ENCODE results near the gene NRTN. TPM values are rescaled to one million over a fixed set of nuclear protein-coding genes. Genes with fewer than 3 reads are reported as not detected.

NRTN gene
- total RNA-seq, 5 donors from 2014 or later (not counting 1 experiment from before 2014, with no cell fraction given) = 0.59 to 2.0 (median 1.6) TPM; not detected in 2

- Histone ChIP-seq H3K27me3 (replicated peaks in 1 of 2; ENCODE audit: control insufficient read depth in 2 of 2, extremely low read depth in 1 of 2, insufficient read depth in 2 of 2, low read length in 1 of 2) (peaks cover 0 to 16% of the 10 kb centered on the region in 2 experiments), H3K4me3 (ENCODE audit: control insufficient read depth in 1 of 2, extremely low read depth in 1 of 2, low read length in 1 of 2) (no peak overlapping the region), H3K27ac (ENCODE audit: low read length) (no peak overlapping the region), H3K36me3 (ENCODE audit: control insufficient read depth in 2 of 2, extremely low read depth in 1 of 2, insufficient read depth in 1 of 2, low read length in 1 of 2) (no peaks in the 10 kb centered on the region), H3K4me1 (ENCODE audit: control insufficient read depth in 1 of 2, extremely low read depth in 1 of 2, insufficient read depth in 2 of 2, low read length in 2 of 2) (peaks cover 3 to 15% of the 10 kb centered on the region in 2 experiments), H3K9me3 (no peaks in the 10 kb centered on the region)
- Mint-ChIP-seq H3K27me3 (no peaks in the 10 kb centered on the region), H3K4me3 (no peak overlapping the region), H3K9me3 (no peaks in the 10 kb centered on the region), H3K36me3 (no peaks in the 10 kb centered on the region), H3K4me1 (peaks cover 5 to 12% (median 6%) of the 10 kb centered on the region in 3 donors), H3K27ac (no peak overlapping the region)
- 92% methylated on average over 6 of the region's 9 CpGs for WGBS (ENCODE audit: insufficient coverage)
- ChIA-PET POLR2A (no interaction called here), CTCF (interaction anchor here in 1 of 2 donors (0.6 kb wide), 2 partner anchors 27 to 528 kb away, joined by 3 to 4 read pairs; no protein-coding TSS in a partner anchor)
- ATAC-seq (replicated peaks in 1 of 4) (no peak), DNase-seq (no peak)
Observed at GRCh38 chr19:5809053-5809452, 4.2 kb downstream of the NRTN start.

GRCh38 chr19:5809469-5809868 lies 4.6 kb downstream of the NRTN start:
- CTCF ChIA-PET = interaction anchor here in 1 of 2 donors (0.6 kb wide), 2 partner anchors 27 to 527 kb away, joined by 3 to 4 read pairs; no protein-coding TSS in a partner anchor

GRCh38 chr19:5811117-5811516 lies 6.2 kb downstream of the NRTN start:
- no peak overlapping the region for H3K4me3 Mint-ChIP-seq
- ChIA-PET POLR2A (no interaction called here), CTCF (interaction anchor here in 1 of 2 donors (1.0 kb wide), 1 partner anchor 17 kb away, joined by 3 read pairs; no protein-coding TSS in a partner anchor)
- no peaks in the 10 kb centered on the region for H3K36me3 Mint-ChIP-seq
- 92% methylated on average over 4 of the region's 4 CpGs for WGBS (ENCODE audit: insufficient coverage)
- DNase-seq = no peak
- H3K4me1 Mint-ChIP-seq = peaks cover 0 to 6% (median 0%) of the 10 kb centered on the region in 3 donors
- Histone ChIP-seq H3K9me3 (no peaks in the 10 kb centered on the region), H3K4me3 (ENCODE audit: control insufficient read depth in 1 of 2, extremely low read depth in 1 of 2, low read length in 1 of 2) (no peak overlapping the region), H3K4me1 (ENCODE audit: control insufficient read depth in 1 of 2, extremely low read depth in 1 of 2, insufficient read depth in 2 of 2, low read length in 2 of 2) (no peaks in the 10 kb centered on the region), H3K27ac (ENCODE audit: low read length) (no peak overlapping the region), H3K36me3 (ENCODE audit: control insufficient read depth in 2 of 2, extremely low read depth in 1 of 2, insufficient read depth in 1 of 2, low read length in 1 of 2) (no peaks in the 10 kb centered on the region), H3K27me3 (replicated peaks in 1 of 2; ENCODE audit: control insufficient read depth in 2 of 2, extremely low read depth in 1 of 2, insufficient read depth in 2 of 2, low read length in 1 of 2) (peaks cover 0 to 7% of the 10 kb centered on the region in 2 experiments)
- no peaks in the 10 kb centered on the region for H3K27me3 Mint-ChIP-seq
- H3K9me3 Mint-ChIP-seq = no peaks in the 10 kb centered on the region
- H3K27ac Mint-ChIP-seq = no peak overlapping the region
- ATAC-seq (replicated peaks in 1 of 4) = no peak

More at GRCh38 chr19:5809469-5809868, 4.6 kb downstream of the NRTN start:
- Histone ChIP-seq H3K4me3 (ENCODE audit: control insufficient read depth in 1 of 2, extremely low read depth in 1 of 2, low read length in 1 of 2) (no peak overlapping the region), H3K27me3 (replicated peaks in 1 of 2; ENCODE audit: control insufficient read depth in 2 of 2, extremely low read depth in 1 of 2, insufficient read depth in 2 of 2, low read length in 1 of 2) (peaks cover 0 to 13% of the 10 kb centered on the region in 2 experiments), H3K27ac (ENCODE audit: low read length) (no peak overlapping the region), H3K4me1 (ENCODE audit: control insufficient read depth in 1 of 2, extremely low read depth in 1 of 2, insufficient read depth in 2 of 2, low read length in 2 of 2) (peaks cover under 1 to 10% of the 10 kb centered on the region in 2 experiments), H3K36me3 (ENCODE audit: control insufficient read depth in 2 of 2, extremely low read depth in 1 of 2, insufficient read depth in 1 of 2, low read length in 1 of 2) (no peaks in the 10 kb centered on the region), H3K9me3 (no peaks in the 10 kb centered on the region)
- Mint-ChIP-seq H3K9me3 (no peaks in the 10 kb centered on the region), H3K27ac (no peak overlapping the region), H3K36me3 (no peaks in the 10 kb centered on the region), H3K27me3 (no peaks in the 10 kb centered on the region), H3K4me1 (peaks cover under 1 to 8% (median 2%) of the 10 kb centered on the region in 3 donors), H3K4me3 (no peak overlapping the region)
- ATAC-seq (replicated peaks in 1 of 4) (no peak), DNase-seq (no peak)
- WGBS (ENCODE audit: insufficient coverage) = 84% methylated on average over 6 of the region's 10 CpGs
- POLR2A ChIA-PET = no interaction called here

GRCh38 chr19:5814123-5814851 lies 9.4 kb downstream of the NRTN start:
- H3K27ac ChIP-seq (ENCODE audit: low read length) = no peak overlapping the region
- no peak overlapping the region for H3K4me3 ChIP-seq (ENCODE audit: control insufficient read depth in 1 of 2, extremely low read depth in 1 of 2, low read length in 1 of 2)
- POLR2A ChIA-PET = no interaction called here
- Mint-ChIP-seq H3K27me3 (peaks cover 1 to 8% of the 10 kb centered on the region in 2 donors), H3K36me3 (no peaks in the 10 kb centered on the region), H3K27ac (no peak overlapping the region), H3K4me1 (no peaks in the 10 kb centered on the region), H3K9me3 (no peaks in the 10 kb centered on the region), H3K4me3 (no peak overlapping the region)
- H3K9me3 ChIP-seq = no peaks in the 10 kb centered on the region
- WGBS (ENCODE audit: insufficient coverage) = 74% methylated on average over 5 of the region's 9 CpGs
- no peak for DNase-seq
- no peaks in the 10 kb centered on the region for H3K4me1 ChIP-seq (ENCODE audit: control insufficient read depth in 1 of 2, extremely low read depth in 1 of 2, insufficient read depth in 2 of 2, low read length in 2 of 2)
- H3K36me3 ChIP-seq (ENCODE audit: control insufficient read depth in 2 of 2, extremely low read depth in 1 of 2, insufficient read depth in 1 of 2, low read length in 1 of 2) = no peaks in the 10 kb centered on the region
- no peak for ATAC-seq (replicated peaks in 1 of 4)
- CTCF ChIA-PET = no interaction called here
- H3K27me3 ChIP-seq (replicated peaks in 1 of 2; ENCODE audit: control insufficient read depth in 2 of 2, extremely low read depth in 1 of 2, insufficient read depth in 2 of 2, low read length in 1 of 2) = peaks cover 0 to 15% of the 10 kb centered on the region in 2 experiments

- ChIA-PET CTCF (interaction anchor here in 1 of 2 donors (0.7 kb wide), 1 partner anchor 11 kb away, joined by 4 read pairs; no protein-coding TSS in a partner anchor), POLR2A (interaction anchor here in 1 of 2 donors (0.7 kb wide), 1 partner anchor 10 kb away, joined by 11 read pairs; no protein-coding TSS in a partner anchor)
- Mint-ChIP-seq H3K27ac (no peak overlapping the region), H3K36me3 (no peaks in the 10 kb centered on the region), H3K4me1 (no peaks in the 10 kb centered on the region), H3K27me3 (peaks cover 1 to 8% of the 10 kb centered on the region in 2 donors), H3K9me3 (no peaks in the 10 kb centered on the region), H3K4me3 (no peak overlapping the region)
- Histone ChIP-seq H3K9me3 (no peaks in the 10 kb centered on the region), H3K36me3 (ENCODE audit: control insufficient read depth in 2 of 2, extremely low read depth in 1 of 2, insufficient read depth in 1 of 2, low read length in 1 of 2) (no peaks in the 10 kb centered on the region), H3K4me3 (ENCODE audit: control insufficient read depth in 1 of 2, extremely low read depth in 1 of 2, low read length in 1 of 2) (no peak overlapping the region), H3K27me3 (replicated peaks in 1 of 2; ENCODE audit: control insufficient read depth in 2 of 2, extremely low read depth in 1 of 2, insufficient read depth in 2 of 2, low read length in 1 of 2) (peaks cover 0 to 15% of the 10 kb centered on the region in 2 experiments), H3K27ac (ENCODE audit: low read length) (no peak overlapping the region), H3K4me1 (ENCODE audit: control insufficient read depth in 1 of 2, extremely low read depth in 1 of 2, insufficient read depth in 2 of 2, low read length in 2 of 2) (no peaks in the 10 kb centered on the region)
- DNase-seq (no peak), ATAC-seq (replicated peaks in 1 of 4) (no peak)
- 63% methylated on average over 4 of the region's 11 CpGs for WGBS (ENCODE audit: insufficient coverage)
Observed at GRCh38 chr19:5814852-5815246, 10.0 kb downstream of the NRTN start.

GRCh38 chr19:5817218-5817617 lies 12.4 kb downstream of the NRTN start:
- peaks cover 1 to 8% of the 10 kb centered on the region in 2 donors for H3K27me3 Mint-ChIP-seq
- 83% methylated on average over 1 of the region's 2 CpGs for WGBS (ENCODE audit: insufficient coverage)
- Histone ChIP-seq H3K27ac (ENCODE audit: low read length) (no peak overlapping the region), H3K36me3 (ENCODE audit: control insufficient read depth in 2 of 2, extremely low read depth in 1 of 2, insufficient read depth in 1 of 2, low read length in 1 of 2) (no peaks in the 10 kb centered on the region), H3K27me3 (replicated peaks in 1 of 2; ENCODE audit: control insufficient read depth in 2 of 2, extremely low read depth in 1 of 2, insufficient read depth in 2 of 2, low read length in 1 of 2) (peaks cover 0 to 15% of the 10 kb centered on the region in 2 experiments), H3K4me1 (ENCODE audit: control insufficient read depth in 1 of 2, extremely low read depth in 1 of 2, insufficient read depth in 2 of 2, low read length in 2 of 2) (no peaks in the 10 kb centered on the region), H3K9me3 (no peaks in the 10 kb centered on the region), H3K4me3 (ENCODE audit: control insufficient read depth in 1 of 2, extremely low read depth in 1 of 2, low read length in 1 of 2) (no peak overlapping the region)
- H3K9me3 Mint-ChIP-seq = no peaks in the 10 kb centered on the region
- H3K4me3 Mint-ChIP-seq = no peak overlapping the region
- H3K36me3 Mint-ChIP-seq = no peaks in the 10 kb centered on the region
- DNase-seq = no peak
- no peak for ATAC-seq (replicated peaks in 1 of 4)
- no peak overlapping the region for H3K27ac Mint-ChIP-seq
- CTCF ChIA-PET = no interaction called here
- no peaks in the 10 kb centered on the region for H3K4me1 Mint-ChIP-seq
- POLR2A ChIA-PET = no interaction called here
